GM06990 (cell line): Measurements from ENCODE around the gene IGF2R.

ENCODE experiments used
- DNase-seq: peaks from one replicate; pipeline ENCODE4 v3.0.0-alpha.2; 2011; ENCODE audit not compliant: insufficient read length; ENCODE audit errors: extremely low read depth
- H3K27me3 ChIP-seq: replicated peaks from 2 replicates; pipeline ENCODE4 v1.6.0; 2011; ENCODE audit warnings: low read length; ENCODE audit not compliant: control insufficient read depth, insufficient read depth
- H3K36me3 ChIP-seq: 2 replicates; pipeline ENCODE4 v1.5.1; 2011; ENCODE audit warnings: low read length; ENCODE audit not compliant: control insufficient read depth, insufficient read depth
- H3K4me3 ChIP-seq: replicated peaks from 2 replicates; pipeline ENCODE4 v1.5.1; 2011; ENCODE audit warnings: low read depth, mild to moderate bottlenecking, control low read depth, low read length
- CTCF ChIP-seq: IDR thresholded peaks from 2 replicates; pipeline ENCODE4 v1.5.1; 2011; ENCODE audit warnings: low read length, control low read depth, mild to moderate bottlenecking, inconsistent platforms; ENCODE audit not compliant: insufficient read depth, poor library complexity, severe bottlenecking

IGF2R gene

GRCh38 chr6:160004018-160004417, 35.1 kb downstream of the IGF2R start:
- Histone ChIP-seq H3K27me3 (no peaks in the 10 kb centered on the region), H3K36me3 (peaks cover 8% of the 10 kb centered on the region), H3K4me3 (no peak overlapping the region)
- no peak for DNase-seq
- TF ChIP-seq CTCF: no peak

- no peak overlapping the region for H3K4me3 ChIP-seq
- H3K36me3 ChIP-seq: peaks cover 7% of the 10 kb centered on the region
- no peak for DNase-seq
- no peak for TF ChIP-seq CTCF
- H3K27me3 ChIP-seq: no peaks in the 10 kb centered on the region
Measured at GRCh38 chr6:160004419-160005175, 35.7 kb downstream of the IGF2R start.

GRCh38 chr6:160005211-160005610, 36.3 kb downstream of the IGF2R start:
- no peaks in the 10 kb centered on the region for H3K27me3 ChIP-seq
- H3K36me3 ChIP-seq: peaks cover 7% of the 10 kb centered on the region
- no peak for DNase-seq
- TF ChIP-seq CTCF: no peak
- no peak overlapping the region for H3K4me3 ChIP-seq

- H3K27me3 ChIP-seq: no peaks in the 10 kb centered on the region
- no peak overlapping the region for H3K4me3 ChIP-seq
- peaks cover 6% of the 10 kb centered on the region for H3K36me3 ChIP-seq
- TF ChIP-seq CTCF: no peak
- no peak for DNase-seq
Measured at GRCh38 chr6:160005861-160006540, 37.1 kb downstream of the IGF2R start.

GRCh38 chr6:160007145-160007544, 38.3 kb downstream of the IGF2R start:
- H3K4me3 ChIP-seq: no peak overlapping the region
- peaks cover 6% of the 10 kb centered on the region for H3K36me3 ChIP-seq
- H3K27me3 ChIP-seq: no peaks in the 10 kb centered on the region
- no peak for TF ChIP-seq CTCF
- no peak for DNase-seq
